ENCODE results near the gene FBXO45. TPM values are rescaled to one million over a fixed set of nuclear protein-coding genes. Genes with fewer than 3 reads are reported as not detected.
"Not testable (repeated sequence)": the region's sequence is repeated elsewhere in the genome, so short reads cannot be mapped to it uniquely, and the experiment has no call there.

FBXO45 gene
- polyA plus RNA-seq, 1 experiment: 2.2 TPM

DNA sequence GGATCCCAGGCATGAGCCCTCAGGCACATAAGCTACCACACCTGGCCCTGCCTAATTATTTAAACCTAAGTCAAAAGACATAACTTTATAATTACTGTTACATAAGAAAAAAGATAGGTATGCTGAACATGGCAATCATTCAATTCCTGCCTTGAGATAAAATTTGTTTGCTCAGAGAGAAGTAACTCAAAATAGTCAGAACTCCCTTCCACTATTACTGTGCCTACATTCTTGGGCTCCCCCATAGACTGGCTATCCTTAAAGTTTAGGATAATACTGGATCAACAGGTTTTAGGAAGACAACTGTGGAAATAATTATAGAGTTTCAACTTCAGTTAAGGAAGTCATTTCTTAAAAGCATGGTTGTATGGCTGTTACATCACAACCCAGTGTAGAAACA, 10.0 kb upstream of the FBXO45 start:
- no peak for DNase-seq (ENCODE audit: low read depth)
- ChIA-PET POLR2A (no interaction called here), CTCF (no interaction called here)
- H3K36me3 ChIP-seq (ENCODE audit: control insufficient read depth, insufficient read depth, low read length): no peaks in the 10 kb centered on the region; the same call in 1 of the 2 replicates
- TF ChIP-seq, protein P1, sequence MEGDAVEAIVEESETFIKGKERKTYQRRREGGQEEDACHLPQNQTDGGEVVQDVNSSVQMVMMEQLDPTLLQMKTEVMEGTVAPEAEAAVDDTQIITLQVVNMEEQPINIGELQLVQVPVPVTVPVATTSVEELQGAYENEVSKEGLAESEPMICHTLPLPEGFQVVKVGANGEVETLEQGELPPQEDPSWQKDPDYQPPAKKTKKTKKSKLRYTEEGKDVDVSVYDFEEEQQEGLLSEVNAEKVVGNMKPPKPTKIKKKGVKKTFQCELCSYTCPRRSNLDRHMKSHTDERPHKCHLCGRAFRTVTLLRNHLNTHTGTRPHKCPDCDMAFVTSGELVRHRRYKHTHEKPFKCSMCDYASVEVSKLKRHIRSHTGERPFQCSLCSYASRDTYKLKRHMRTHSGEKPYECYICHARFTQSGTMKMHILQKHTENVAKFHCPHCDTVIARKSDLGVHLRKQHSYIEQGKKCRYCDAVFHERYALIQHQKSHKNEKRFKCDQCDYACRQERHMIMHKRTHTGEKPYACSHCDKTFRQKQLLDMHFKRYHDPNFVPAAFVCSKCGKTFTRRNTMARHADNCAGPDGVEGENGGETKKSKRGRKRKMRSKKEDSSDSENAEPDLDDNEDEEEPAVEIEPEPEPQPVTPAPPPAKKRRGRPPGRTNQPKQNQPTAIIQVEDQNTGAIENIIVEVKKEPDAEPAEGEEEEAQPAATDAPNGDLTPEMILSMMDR (IDR thresholded peaks at IDR 0.05; ENCODE audit: insufficient read depth, low read depth, low read length): no peak
- no peak overlapping the region for H3K4me3 ChIP-seq (ENCODE audit: low read depth, low read length)
- no peaks in the 10 kb centered on the region for H3K27me3 ChIP-seq (ENCODE audit: control insufficient read depth, insufficient read depth, low read length)

DNA sequence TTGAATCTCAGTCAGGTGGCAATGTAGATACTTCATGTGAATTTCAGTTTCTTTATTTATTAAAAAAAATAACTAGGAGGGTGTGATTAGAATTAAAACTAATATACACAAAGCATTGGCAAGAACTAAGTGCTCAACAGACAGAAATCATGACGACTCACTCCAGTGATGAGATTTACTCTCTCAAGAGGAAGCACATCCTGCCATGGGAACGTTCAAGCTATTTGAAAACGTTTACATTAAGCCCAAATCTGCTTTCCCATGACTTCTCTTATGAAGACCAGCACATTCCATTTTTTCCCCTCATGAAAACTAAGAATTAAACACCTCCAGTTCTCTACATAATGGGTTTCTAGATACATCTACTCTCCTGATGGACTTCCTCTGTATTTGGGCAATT, 8.6 kb upstream of the FBXO45 start:
- DNase-seq (ENCODE audit: low read depth): no peak
- Histone ChIP-seq H3K36me3 (ENCODE audit: control insufficient read depth, insufficient read depth, low read length) (no peaks in the 10 kb centered on the region; the same call in 1 of the 2 replicates), H3K27me3 (ENCODE audit: control insufficient read depth, insufficient read depth, low read length) (no peaks in the 10 kb centered on the region), H3K4me3 (ENCODE audit: low read depth, low read length) (no peak overlapping the region)
- CTCF ChIA-PET: no interaction called here
- POLR2A ChIA-PET: no interaction called here
- TF ChIP-seq, protein P1 (IDR thresholded peaks at IDR 0.05; ENCODE audit: insufficient read depth, low read depth, low read length): no peak

DNA sequence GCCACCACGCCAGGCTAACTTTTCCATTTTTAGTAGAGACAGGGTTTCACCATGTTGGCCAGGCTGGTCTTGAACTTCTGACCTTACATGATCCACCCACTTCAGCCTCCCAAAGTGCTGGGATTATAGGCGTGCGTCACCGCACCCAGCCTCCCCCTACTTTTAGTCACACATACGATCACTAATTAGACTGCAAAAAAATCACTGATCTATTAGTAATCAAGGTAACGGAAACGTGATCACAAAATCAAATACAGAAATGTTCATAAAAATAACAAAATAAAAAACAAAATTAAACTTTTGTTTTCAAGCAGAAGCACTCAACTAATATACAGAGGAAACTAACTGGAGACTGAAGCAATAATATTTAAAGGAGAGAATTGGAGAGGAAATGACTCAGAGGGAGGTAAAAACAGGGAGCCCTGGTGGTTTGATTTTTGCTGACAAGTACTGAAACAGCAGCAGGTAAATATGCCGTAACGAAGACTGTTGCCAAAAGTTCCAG, 4.7 kb upstream of the FBXO45 start:
- no peaks in the 10 kb centered on the region for H3K27me3 ChIP-seq (ENCODE audit: control insufficient read depth, insufficient read depth, low read length)
- POLR2A ChIA-PET: no interaction called here
- DNase-seq (ENCODE audit: low read depth): no peak
- CTCF ChIA-PET: no interaction called here
- no peaks in the 10 kb centered on the region; the same call in 1 of the 2 replicates for H3K36me3 ChIP-seq (ENCODE audit: control insufficient read depth, insufficient read depth, low read length)
- TF ChIP-seq, protein P1 (IDR thresholded peaks at IDR 0.05; ENCODE audit: insufficient read depth, low read depth, low read length): no peak
- no peak overlapping the region for H3K4me3 ChIP-seq (ENCODE audit: low read depth, low read length)

DNA sequence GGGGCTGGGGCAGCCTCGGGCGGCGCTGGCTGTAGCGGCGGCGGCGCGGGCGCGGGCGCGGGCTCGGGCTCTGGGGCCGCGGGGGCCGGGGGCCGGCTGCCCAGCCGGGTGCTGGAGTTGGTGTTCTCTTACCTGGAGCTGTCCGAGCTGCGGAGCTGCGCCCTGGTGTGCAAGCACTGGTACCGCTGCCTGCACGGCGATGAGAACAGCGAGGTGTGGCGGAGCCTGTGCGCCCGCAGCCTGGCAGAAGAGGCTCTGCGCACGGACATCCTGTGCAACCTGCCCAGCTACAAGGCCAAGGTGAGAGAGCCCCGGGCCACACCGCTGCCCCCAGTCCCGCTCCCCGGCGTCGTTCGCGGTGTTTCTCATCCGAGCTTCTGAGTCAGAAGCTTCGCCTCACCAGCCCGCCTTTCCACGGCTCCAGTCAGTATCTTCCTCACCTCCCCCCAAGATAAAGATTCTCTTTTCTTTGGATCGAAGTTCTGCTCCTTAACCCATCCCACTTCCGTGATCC, 600 bp downstream of the FBXO45 start:
- TF ChIP-seq, protein P1 (IDR thresholded peaks at IDR 0.05; ENCODE audit: insufficient read depth, low read depth, low read length): no peak
- DNase-seq (ENCODE audit: low read depth): no peak
- H3K4me3 ChIP-seq (ENCODE audit: low read depth, low read length): peak overlapping the region; percentile 85
- H3K36me3 ChIP-seq (ENCODE audit: control insufficient read depth, insufficient read depth, low read length): no peaks in the 10 kb centered on the region; the same call in 1 of the 2 replicates
- H3K27me3 ChIP-seq (ENCODE audit: control insufficient read depth, insufficient read depth, low read length): no peaks in the 10 kb centered on the region
- CTCF ChIA-PET: interaction anchor here (1.3 kb wide), 1 partner anchor 41 kb away, joined by 3 read pairs; no protein-coding TSS in a partner anchor
- POLR2A ChIA-PET: no interaction called here

DNA sequence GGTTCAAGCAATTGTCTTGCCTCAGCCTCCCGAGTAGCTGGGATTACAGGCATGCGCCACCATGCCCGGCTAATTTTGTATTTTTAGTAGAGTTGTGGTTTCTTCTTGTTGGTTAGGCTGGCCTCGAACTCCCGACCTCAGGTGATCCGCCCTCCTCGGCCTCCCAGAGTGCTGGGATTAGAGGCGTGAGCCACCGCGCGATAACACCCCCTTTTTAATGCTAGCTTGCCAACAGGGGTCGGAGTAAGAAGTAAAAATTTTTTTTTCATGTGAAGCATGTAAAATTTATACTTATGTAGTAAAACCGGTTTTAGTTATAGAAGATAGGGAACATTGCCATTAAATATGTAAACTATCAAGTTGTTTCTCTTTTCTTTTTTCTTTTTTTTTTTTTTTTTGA, 1.9 kb downstream of the FBXO45 start:
- POLR2A ChIA-PET; H3K4me3 ChIP-seq (ENCODE audit: low read depth, low read length); H3K27me3 ChIP-seq (ENCODE audit: control insufficient read depth, insufficient read depth, low read length); DNase-seq (ENCODE audit: low read depth); H3K36me3 ChIP-seq (ENCODE audit: control insufficient read depth, insufficient read depth, low read length): not testable (repeated sequence)
- CTCF ChIA-PET: interaction anchor here (1.1 kb wide), 1 partner anchor 11 kb away, joined by 3 read pairs; no protein-coding TSS in a partner anchor

DNA sequence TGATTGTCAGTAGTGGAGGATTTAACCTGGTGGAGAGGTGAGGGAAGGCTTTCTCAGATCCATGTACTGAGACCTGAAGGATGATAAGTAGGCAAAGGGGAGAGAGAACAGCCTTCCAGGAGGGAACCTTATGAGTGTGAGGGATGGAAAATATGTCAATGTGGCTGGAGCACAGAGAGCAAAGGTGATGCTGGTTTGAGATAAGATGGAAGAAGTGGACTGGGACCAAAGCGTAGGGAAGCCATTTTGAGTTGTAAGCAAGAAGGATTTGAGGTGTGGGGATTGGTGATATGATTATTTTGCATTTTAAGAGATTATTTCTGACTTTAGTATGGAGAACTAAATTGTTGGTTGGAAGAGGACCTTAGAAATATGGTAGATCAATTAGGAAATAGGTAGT, 3.9 kb downstream of the FBXO45 start:
- DNase-seq (ENCODE audit: low read depth): no peak
- Histone ChIP-seq H3K36me3 (ENCODE audit: control insufficient read depth, insufficient read depth, low read length) (peaks cover under 1% of the 10 kb centered on the region; the same call in 1 of the 2 replicates), H3K4me3 (ENCODE audit: low read depth, low read length) (no peak overlapping the region), H3K27me3 (ENCODE audit: control insufficient read depth, insufficient read depth, low read length) (no peaks in the 10 kb centered on the region)
- ChIA-PET POLR2A (no interaction called here), CTCF (no interaction called here)
- TF ChIP-seq, protein P1 (IDR thresholded peaks at IDR 0.05; ENCODE audit: insufficient read depth, low read depth, low read length): no peak
